Neuron (in vitro differentiated cells): Measurements from ENCODE around the gene ZNF227.

Experiments used
- H2AFZ ChIP-seq: one replicate; pipeline ENCODE4 v1.6.1; 2013; ENCODE audit warnings: low read depth, mild to moderate bottlenecking, inconsistent platforms, low read length, moderate library complexity
- H3K27me3 ChIP-seq: one replicate; pipeline ENCODE4 v1.6.1; 2013; ENCODE audit warnings: low read length; ENCODE audit not compliant: insufficient read depth
- H3K36me3 ChIP-seq: one replicate; pipeline ENCODE4 v1.6.1; 2013; ENCODE audit warnings: low read length; ENCODE audit not compliant: insufficient read depth
- H3K4me1 ChIP-seq: one replicate; pipeline ENCODE4 v1.6.1; 2013; ENCODE audit warnings: low read length; ENCODE audit not compliant: insufficient read depth
- H3K4me3 ChIP-seq: 2 replicates; pipeline ENCODE4 v1.5.1; 2013; ENCODE audit warnings: mild to moderate bottlenecking, low read length, moderate library complexity
- H3K9me3 ChIP-seq: one replicate; pipeline ENCODE4 v1.6.1; 2013; ENCODE audit warnings: low read length

ZNF227 gene

GRCh38 chr19:44255705-44256411 is 43.5 kb downstream of the ZNF227 start:
- H3K4me3 ChIP-seq, result no peak overlapping the region
- H3K9me3 ChIP-seq, result peaks cover 13% of the 10 kb centered on the region
- H3K27me3 ChIP-seq, result no peaks in the 10 kb centered on the region
- H2AFZ ChIP-seq, result no peak overlapping the region
- no peaks in the 10 kb centered on the region for H3K36me3 ChIP-seq
- H3K4me1 ChIP-seq, result no peaks in the 10 kb centered on the region

GRCh38 chr19:44258136-44258535 is 45.8 kb downstream of the ZNF227 start:
- Histone ChIP-seq H2AFZ (no peak overlapping the region), H3K4me1 (no peaks in the 10 kb centered on the region), H3K9me3 (peaks cover 13% of the 10 kb centered on the region), H3K4me3 (no peak overlapping the region), H3K27me3 (no peaks in the 10 kb centered on the region), H3K36me3 (no peaks in the 10 kb centered on the region)

GRCh38 chr19:44258835-44259413 is 46.6 kb downstream of the ZNF227 start:
- H3K4me1 ChIP-seq, result no peaks in the 10 kb centered on the region
- H3K36me3 ChIP-seq, result no peaks in the 10 kb centered on the region
- H3K9me3 ChIP-seq, result peaks cover 13% of the 10 kb centered on the region
- H3K27me3 ChIP-seq, result no peaks in the 10 kb centered on the region
- no peak overlapping the region for H2AFZ ChIP-seq
- no peak overlapping the region for H3K4me3 ChIP-seq

GRCh38 chr19:44260343-44260681 is 48.0 kb downstream of the ZNF227 start:
- H2AFZ ChIP-seq, result no peak overlapping the region
- H3K4me3 ChIP-seq, result peak overlapping the region; percentile 39
- no peaks in the 10 kb centered on the region for H3K27me3 ChIP-seq
- H3K9me3 ChIP-seq, result peaks cover 6% of the 10 kb centered on the region
- H3K4me1 ChIP-seq, result no peaks in the 10 kb centered on the region
- H3K36me3 ChIP-seq, result no peaks in the 10 kb centered on the region

- no peak overlapping the region for H2AFZ ChIP-seq
- no peak overlapping the region for H3K4me3 ChIP-seq
- H3K9me3 ChIP-seq, result peaks cover 4% of the 10 kb centered on the region
Observed at GRCh38 chr19:44260695-44261446, 48.5 kb downstream of the ZNF227 start.

GRCh38 chr19:44277331-44277730 is 65.0 kb downstream of the ZNF227 start:
- Histone ChIP-seq H3K36me3 (peaks cover 5% of the 10 kb centered on the region), H3K4me1 (no peaks in the 10 kb centered on the region), H3K4me3 (no peak overlapping the region), H3K9me3 (peaks cover 23% of the 10 kb centered on the region), H2AFZ (no peak overlapping the region), H3K27me3 (no peaks in the 10 kb centered on the region)

More at GRCh38 chr19:44260695-44261446, 48.5 kb downstream of the ZNF227 start:
- H3K4me1 ChIP-seq, result no peaks in the 10 kb centered on the region
- no peaks in the 10 kb centered on the region for H3K27me3 ChIP-seq
- no peaks in the 10 kb centered on the region for H3K36me3 ChIP-seq

GRCh38 chr19:44278181-44278690 is 65.9 kb downstream of the ZNF227 start:
- no peak overlapping the region for H3K4me3 ChIP-seq
- no peak overlapping the region for H2AFZ ChIP-seq
- H3K36me3 ChIP-seq, result peaks cover 5% of the 10 kb centered on the region
- H3K4me1 ChIP-seq, result no peaks in the 10 kb centered on the region
- peaks cover 20% of the 10 kb centered on the region for H3K9me3 ChIP-seq
- H3K27me3 ChIP-seq, result no peaks in the 10 kb centered on the region

- H3K4me3 ChIP-seq, result no peak overlapping the region
- no peaks in the 10 kb centered on the region for H3K27me3 ChIP-seq
- H3K36me3 ChIP-seq, result peaks cover 2% of the 10 kb centered on the region
- H2AFZ ChIP-seq, result no peak overlapping the region
- no peaks in the 10 kb centered on the region for H3K4me1 ChIP-seq
- H3K9me3 ChIP-seq, result peaks cover 8% of the 10 kb centered on the region
Observed at GRCh38 chr19:44280916-44281315, 68.6 kb downstream of the ZNF227 start.

GRCh38 chr19:44282846-44283245 is 70.5 kb downstream of the ZNF227 start:
- Histone ChIP-seq H3K9me3 (peaks cover 15% of the 10 kb centered on the region), H2AFZ (no peak overlapping the region), H3K36me3 (peaks cover 15% of the 10 kb centered on the region), H3K4me1 (no peaks in the 10 kb centered on the region), H3K27me3 (no peaks in the 10 kb centered on the region), H3K4me3 (no peak overlapping the region)

- H3K4me1 ChIP-seq, result no peaks in the 10 kb centered on the region
- peaks cover 37% of the 10 kb centered on the region for H3K36me3 ChIP-seq
- H3K27me3 ChIP-seq, result no peaks in the 10 kb centered on the region
- no peak overlapping the region for H2AFZ ChIP-seq
- no peak overlapping the region for H3K4me3 ChIP-seq
- peaks cover 25% of the 10 kb centered on the region for H3K9me3 ChIP-seq
Observed at GRCh38 chr19:44284968-44285367, 72.6 kb downstream of the ZNF227 start.
